Hepatocyte (in vitro differentiated cells): ENCODE results near the gene NANS. TPM values are rescaled to one million over a fixed set of nuclear protein-coding genes. Genes with fewer than 3 reads are reported as not detected.
"Not testable (repeated sequence)": the region's sequence is repeated elsewhere in the genome, so short reads cannot be mapped to it uniquely, and the experiment has no call there.

Experiments
- DNase-seq: peaks from one replicate; pipeline ENCODE4 v3.0.0-alpha.2; 2016; ENCODE audit warnings: low spot score
- H2AFZ ChIP-seq: fragments of 200-600 bp; sonication (generic); 2 replicates; pipeline ENCODE4 v1.6.0; 2016; ENCODE audit warnings: antibody characterized with exemption, mild to moderate bottlenecking
- H3K27ac ChIP-seq: fragments of 200-600 bp; sonication (generic); 2 replicates; pipeline ENCODE4 v1.5.1; 2016; ENCODE audit warnings: mild to moderate bottlenecking
- H3K27me3 ChIP-seq: fragments of 200-600 bp; sonication (generic); 2 replicates; pipeline ENCODE4 v1.6.1; 2016
- H3K36me3 ChIP-seq: fragments of 200-600 bp; sonication (generic); replicated peaks from 2 replicates; pipeline ENCODE4 v1.5.1; 2016; ENCODE audit warnings: low read depth; ENCODE audit not compliant: insufficient read depth
- H3K4me1 ChIP-seq: fragments of 200-600 bp; sonication (generic); 2 replicates; pipeline ENCODE4 v1.5.1; 2016; ENCODE audit warnings: mild to moderate bottlenecking, moderate library complexity; ENCODE audit not compliant: insufficient read depth
- H3K4me2 ChIP-seq: fragments of 200-600 bp; sonication (generic); 2 replicates; pipeline ENCODE4 v1.6.0; 2016
- H3K4me3 ChIP-seq: fragments of 200-600 bp; sonication (generic); 2 replicates; pipeline ENCODE4 v1.5.1; 2016; ENCODE audit warnings: mild to moderate bottlenecking
- H3K79me2 ChIP-seq: fragments of 200-600 bp; sonication (generic); 2 replicates; pipeline ENCODE4 v1.6.0; 2017; ENCODE audit warnings: mild to moderate bottlenecking
- H3K9me2 ChIP-seq: fragments of 200-600 bp; sonication (generic); replicated peaks from 2 replicates; pipeline ENCODE4 v1.6.0; 2017; ENCODE audit warnings: mild to moderate bottlenecking; ENCODE audit not compliant: insufficient read depth
- H3K9me3 ChIP-seq: fragments of 200-600 bp; sonication (generic); 2 replicates; pipeline ENCODE4 v1.5.1; 2016; ENCODE audit warnings: low read depth, mild to moderate bottlenecking
- H4K20me1 ChIP-seq: fragments of 200-600 bp; sonication (generic); 2 replicates; pipeline ENCODE4 v1.6.0; 2016; ENCODE audit warnings: mild to moderate bottlenecking; ENCODE audit not compliant: insufficient read depth, poor library complexity, severe bottlenecking
- EZH2 ChIP-seq: fragments of 200-600 bp; sonication (generic); IDR thresholded peaks from 2 replicates; pipeline ENCODE4 v1.6.1; 2016; ENCODE audit warnings: antibody characterized with exemption, mild to moderate bottlenecking, borderline replicate concordance
- EZH2phosphoT487 ChIP-seq: fragments of 200-600 bp; sonication (generic); IDR thresholded peaks from one replicate; pipeline ENCODE4 v1.6.1; 2018; ENCODE audit warnings: antibody characterized with exemption, mild to moderate bottlenecking, low read depth, moderate library complexity; ENCODE audit not compliant: unreplicated experiment, severe bottlenecking
- WGBS: methylation state at CpG from one replicate; pipeline ENCODE4 v1.1.6; 2016; ENCODE audit warnings: low lambda C conversion rate; ENCODE audit errors: missing lambda C conversion rate; 5-methylcytosine and 5-hydroxymethylcytosine counted together
- polyA plus RNA-seq: library from polyadenylated mRNA; unstranded; fragments of >200 nt; fragmentation: Nextera tagmentation; extraction: Ambion mirVana; gene quantifications from 2 replicates; pipeline ENCODE4 v1.2.1, GENCODE V29; 2016
- total RNA-seq: library from RNA; depleted of rRNA; stranded (reverse); fragments of >200 nt; gene quantifications from 2 replicates; pipeline ENCODE4 v1.2.3, GENCODE V29; 2014
- TF ChIP-seq, protein P1 (sequence below): fragments of 200-600 bp; sonication (generic); IDR thresholded peaks from 2 replicates; pipeline ENCODE4 v1.5.1; 2016; ENCODE audit warnings: antibody characterized with exemption, mild to moderate bottlenecking; ENCODE audit not compliant: poor library complexity

NANS gene
- total and polyA plus RNA-seq, 2 experiments from 2014 or later = 62.9 to 88.8 TPM

DNA sequence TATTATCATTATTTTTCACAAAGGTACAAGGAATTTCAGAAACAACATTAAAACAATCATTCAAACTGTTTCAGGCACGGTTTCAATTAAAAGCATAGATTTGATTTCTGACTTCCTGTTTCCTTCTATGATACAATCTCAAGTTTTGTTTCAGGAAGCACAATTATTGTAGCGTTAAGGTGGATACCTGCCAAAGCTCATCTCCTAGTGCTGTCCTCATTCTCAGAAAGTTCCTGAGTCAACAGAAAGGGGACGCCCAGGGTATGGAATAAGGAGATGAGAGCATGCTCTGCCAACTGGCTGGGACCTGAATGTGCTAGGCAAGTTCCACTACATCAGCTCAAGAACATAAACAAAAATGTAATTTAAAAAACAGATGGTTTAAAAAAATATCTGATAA lies 64.5 kb downstream of the NANS start:
- DNase-seq = no peak

GRCh38 chr9:98124091-98124490 lies 67.6 kb downstream of the NANS start:
- H3K27me3 ChIP-seq, H3K9me2 ChIP-seq, H3K4me3 ChIP-seq, H3K79me2 ChIP-seq, H3K4me2 ChIP-seq, DNase-seq, H3K9me3 ChIP-seq, H3K27ac ChIP-seq, H4K20me1 ChIP-seq, H3K4me1 ChIP-seq, H3K36me3 ChIP-seq, H2AFZ ChIP-seq: not testable (repeated sequence)
- 91% methylated on average over 13 of the region's 13 CpGs for WGBS

More for the DNA sequence above, 64.5 kb downstream of the NANS start:
- H3K36me3 ChIP-seq = no peaks in the 10 kb centered on the region
- no peak overlapping the region for H3K4me3 ChIP-seq
- H3K27me3 ChIP-seq = no peaks in the 10 kb centered on the region
- H3K4me1 ChIP-seq = peaks cover 12% of the 10 kb centered on the region
- TF ChIP-seq EZH2phosphoT487 (no peak), EZH2 (no peak)
- TF ChIP-seq, protein P1, sequence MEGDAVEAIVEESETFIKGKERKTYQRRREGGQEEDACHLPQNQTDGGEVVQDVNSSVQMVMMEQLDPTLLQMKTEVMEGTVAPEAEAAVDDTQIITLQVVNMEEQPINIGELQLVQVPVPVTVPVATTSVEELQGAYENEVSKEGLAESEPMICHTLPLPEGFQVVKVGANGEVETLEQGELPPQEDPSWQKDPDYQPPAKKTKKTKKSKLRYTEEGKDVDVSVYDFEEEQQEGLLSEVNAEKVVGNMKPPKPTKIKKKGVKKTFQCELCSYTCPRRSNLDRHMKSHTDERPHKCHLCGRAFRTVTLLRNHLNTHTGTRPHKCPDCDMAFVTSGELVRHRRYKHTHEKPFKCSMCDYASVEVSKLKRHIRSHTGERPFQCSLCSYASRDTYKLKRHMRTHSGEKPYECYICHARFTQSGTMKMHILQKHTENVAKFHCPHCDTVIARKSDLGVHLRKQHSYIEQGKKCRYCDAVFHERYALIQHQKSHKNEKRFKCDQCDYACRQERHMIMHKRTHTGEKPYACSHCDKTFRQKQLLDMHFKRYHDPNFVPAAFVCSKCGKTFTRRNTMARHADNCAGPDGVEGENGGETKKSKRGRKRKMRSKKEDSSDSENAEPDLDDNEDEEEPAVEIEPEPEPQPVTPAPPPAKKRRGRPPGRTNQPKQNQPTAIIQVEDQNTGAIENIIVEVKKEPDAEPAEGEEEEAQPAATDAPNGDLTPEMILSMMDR = no peak
- H3K9me2 ChIP-seq = no peaks in the 10 kb centered on the region
- peak overlapping the region; percentile 65 for H3K27ac ChIP-seq
- H3K4me2 ChIP-seq = peak overlapping the region; percentile 27
- peaks cover 6% of the 10 kb centered on the region for H3K79me2 ChIP-seq
- H2AFZ ChIP-seq = no peak overlapping the region
- H4K20me1 ChIP-seq = no peaks in the 10 kb centered on the region
- no peaks in the 10 kb centered on the region for H3K9me3 ChIP-seq
- 75% methylated on average over 3 of the region's 3 CpGs for WGBS

- H3K79me2 ChIP-seq = no peaks in the 10 kb centered on the region
- no peak for DNase-seq
- H3K27ac ChIP-seq = no peak overlapping the region
- TF ChIP-seq EZH2phosphoT487 (no peak), EZH2 (no peak)
- TF ChIP-seq, protein P1 = no peak
- no peaks in the 10 kb centered on the region for H3K9me3 ChIP-seq
- WGBS = 94% methylated on average over 15 of the region's 15 CpGs
- H3K4me2 ChIP-seq = no peak overlapping the region
- no peaks in the 10 kb centered on the region for H3K36me3 ChIP-seq
- H3K27me3 ChIP-seq = no peaks in the 10 kb centered on the region
- no peaks in the 10 kb centered on the region for H3K9me2 ChIP-seq
- H4K20me1 ChIP-seq = no peaks in the 10 kb centered on the region
- H2AFZ ChIP-seq = no peak overlapping the region
- no peaks in the 10 kb centered on the region for H3K4me1 ChIP-seq
- H3K4me3 ChIP-seq = no peak overlapping the region
These were observed 68.3 kb downstream of the NANS start for GRCh38 chr9:98124637-98125426.

DNA sequence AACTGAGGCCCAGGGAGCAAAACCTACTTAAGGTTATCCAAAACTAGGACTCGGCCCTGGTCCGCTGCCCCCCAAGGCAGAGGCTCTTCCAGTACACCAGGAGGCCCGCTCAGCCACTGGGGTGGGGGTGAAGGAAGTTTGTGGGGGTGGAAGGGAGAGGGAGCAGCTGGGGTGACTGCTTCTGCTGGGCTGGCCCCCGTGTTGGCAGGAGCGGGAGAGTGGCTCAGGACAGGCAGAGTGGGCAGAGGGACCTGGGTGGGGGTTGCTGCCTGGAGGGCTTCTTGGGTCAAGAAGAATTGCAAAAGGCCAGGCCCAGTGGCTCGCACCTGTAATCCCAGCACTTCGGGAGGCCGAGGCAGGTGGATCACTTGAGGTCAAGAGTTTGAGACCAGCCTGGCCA lies 70.7 kb downstream of the NANS start:
- H3K9me3 ChIP-seq = no peaks in the 10 kb centered on the region
- H3K27me3 ChIP-seq = no peaks in the 10 kb centered on the region
- no peak overlapping the region for H3K4me3 ChIP-seq
- DNase-seq = no peak
- no peaks in the 10 kb centered on the region for H3K4me1 ChIP-seq
- no peaks in the 10 kb centered on the region for H3K36me3 ChIP-seq
- H3K79me2 ChIP-seq = no peaks in the 10 kb centered on the region
- no peak overlapping the region for H2AFZ ChIP-seq
- 98% methylated on average over 8 of the region's 8 CpGs for WGBS
- H3K27ac ChIP-seq = no peak overlapping the region
- H3K4me2 ChIP-seq = no peak overlapping the region
- no peaks in the 10 kb centered on the region for H4K20me1 ChIP-seq
- TF ChIP-seq EZH2 = no peak
- TF ChIP-seq EZH2phosphoT487 = no peak
- TF ChIP-seq, protein P1 = no peak
- no peaks in the 10 kb centered on the region for H3K9me2 ChIP-seq
